MM.1S (cell line): Measurements from ENCODE around the gene PRMT9.

Experiments
- DNase-seq: peaks from one replicate; pipeline ENCODE4 v3.0.0-alpha.2; 2015
- H2AFZ ChIP-seq: fragments of 300-600 bp; sonication (generic); 2 replicates; pipeline ENCODE4 v1.6.0; 2016; ENCODE audit warnings: antibody characterized with exemption, low read length
- H3F3A ChIP-seq: fragments of 300-600 bp; sonication (generic); 2 replicates; pipeline ENCODE4 v1.6.1; 2016; ENCODE audit warnings: mild to moderate bottlenecking, antibody characterized with exemption, low read length, moderate library complexity, mixed read lengths; ENCODE audit not compliant: insufficient read depth
- H3K27ac ChIP-seq: fragments of 300-600 bp; sonication (generic); 2 replicates; pipeline ENCODE4 v1.5.1; 2016; ENCODE audit warnings: mild to moderate bottlenecking, low read length
- H3K27me3 ChIP-seq: fragments of 300-600 bp; sonication (generic); replicated peaks from 2 replicates; pipeline ENCODE4 v1.6.0; 2016; ENCODE audit warnings: low read length; ENCODE audit not compliant: insufficient read depth
- H3K36me3 ChIP-seq: fragments of 300-600 bp; sonication (generic); replicated peaks from 2 replicates; pipeline ENCODE4 v1.6.1; 2016; ENCODE audit warnings: mild to moderate bottlenecking, low read length, mixed read lengths; ENCODE audit not compliant: insufficient read depth
- H3K4me1 ChIP-seq: fragments of 300-600 bp; sonication (generic); 2 replicates; pipeline ENCODE4 v1.6.1; 2016; ENCODE audit warnings: low read length, mixed read lengths
- H3K4me2 ChIP-seq: fragments of 300-600 bp; sonication (generic); 2 replicates; pipeline ENCODE4 v1.6.0; 2016; ENCODE audit warnings: low read depth, low read length
- H3K4me3 ChIP-seq: fragments of 300-600 bp; sonication (generic); 2 replicates; pipeline ENCODE4 v1.5.1; 2016; ENCODE audit warnings: low read length, mixed read lengths
- H3K79me2 ChIP-seq: fragments of 300-600 bp; sonication (generic); 2 replicates; pipeline ENCODE4 v1.6.1; 2016; ENCODE audit warnings: mixed run types, low read length, mixed read lengths
- H3K9ac ChIP-seq: fragments of 300-600 bp; sonication (generic); 2 replicates; pipeline ENCODE4 v1.6.1; 2016; ENCODE audit warnings: low read length, mixed read lengths
- H3K9me2 ChIP-seq: fragments of 300-600 bp; sonication (generic); replicated peaks from 2 replicates; pipeline ENCODE4 v1.6.1; 2016; ENCODE audit warnings: mild to moderate bottlenecking, low read length, mixed read lengths; ENCODE audit not compliant: insufficient read depth
- H3K9me3 ChIP-seq: fragments of 300-600 bp; sonication (generic); replicated peaks from 2 replicates; pipeline ENCODE4 v1.6.1; 2016; ENCODE audit warnings: mild to moderate bottlenecking, low read length, mixed read lengths; ENCODE audit not compliant: insufficient read depth
- H4K20me1 ChIP-seq: fragments of 300-600 bp; sonication (generic); 2 replicates; pipeline ENCODE4 v1.6.1; 2016; ENCODE audit warnings: mild to moderate bottlenecking, low read length, moderate library complexity, mixed read lengths; ENCODE audit not compliant: insufficient read depth
- CTCF ChIP-seq: fragments of 300-600 bp; sonication (generic); IDR thresholded peaks from 2 replicates; pipeline ENCODE4 v1.5.1; 2016; ENCODE audit warnings: antibody characterized with exemption, low read length, mixed read lengths
- EZH2 ChIP-seq: fragments of 300-600 bp; sonication (generic); optimal IDR thresholded peaks from 2 replicates; pipeline ENCODE3; 2017; ENCODE audit warnings: low read depth, mild to moderate bottlenecking, antibody characterized with exemption, low read length, mixed read lengths
- EZH2phosphoT487 ChIP-seq: fragments of 300-600 bp; sonication (generic); IDR thresholded peaks from 2 replicates; pipeline ENCODE4 v1.6.1; 2018; ENCODE audit warnings: antibody characterized with exemption, low read length

Gene PRMT9

DNA sequence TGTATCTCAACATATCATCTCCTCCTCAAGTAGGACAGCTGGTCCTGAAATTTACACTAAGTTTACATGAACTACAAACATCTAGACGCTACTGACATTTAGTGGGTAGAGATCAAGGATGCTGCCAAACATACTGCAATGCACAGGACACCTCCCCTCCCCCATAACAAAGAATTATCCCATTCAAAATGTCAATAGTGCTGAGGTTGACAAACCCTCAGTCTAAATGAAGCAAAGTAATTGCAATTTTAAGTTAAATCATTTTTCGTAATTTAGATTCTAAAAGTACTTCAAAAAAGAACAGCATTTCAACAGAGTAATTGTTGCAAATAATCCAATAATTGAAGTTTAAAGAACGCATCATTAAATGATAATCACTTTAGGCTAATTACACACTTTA lies 1.2 kb downstream of the PRMT9 start:
- peak overlapping the region; percentile 76; the same call in 1 of the 2 replicates for H3K9ac ChIP-seq
- no peak for DNase-seq
- TF ChIP-seq EZH2 (no peak), CTCF (no peak), EZH2phosphoT487 (no peak)
- H3F3A ChIP-seq: peaks cover 6% of the 10 kb centered on the region; the same call in 1 of the 2 replicates
- H3K9me3 ChIP-seq: no peaks in the 10 kb centered on the region
- H3K4me2 ChIP-seq: peak overlapping the region; percentile 82
- H3K27ac ChIP-seq: no peak overlapping the region
- H3K9me2 ChIP-seq: no peaks in the 10 kb centered on the region
- no peaks in the 10 kb centered on the region for H3K36me3 ChIP-seq
- H3K4me3 ChIP-seq: peak overlapping the region; percentile 79
- peaks cover 10% of the 10 kb centered on the region; the same call in 1 of the 2 replicates for H3K4me1 ChIP-seq
- H2AFZ ChIP-seq: no peak overlapping the region
- no peaks in the 10 kb centered on the region for H3K27me3 ChIP-seq
- H4K20me1 ChIP-seq: no peaks in the 10 kb centered on the region
- peaks cover 16% of the 10 kb centered on the region for H3K79me2 ChIP-seq

DNA sequence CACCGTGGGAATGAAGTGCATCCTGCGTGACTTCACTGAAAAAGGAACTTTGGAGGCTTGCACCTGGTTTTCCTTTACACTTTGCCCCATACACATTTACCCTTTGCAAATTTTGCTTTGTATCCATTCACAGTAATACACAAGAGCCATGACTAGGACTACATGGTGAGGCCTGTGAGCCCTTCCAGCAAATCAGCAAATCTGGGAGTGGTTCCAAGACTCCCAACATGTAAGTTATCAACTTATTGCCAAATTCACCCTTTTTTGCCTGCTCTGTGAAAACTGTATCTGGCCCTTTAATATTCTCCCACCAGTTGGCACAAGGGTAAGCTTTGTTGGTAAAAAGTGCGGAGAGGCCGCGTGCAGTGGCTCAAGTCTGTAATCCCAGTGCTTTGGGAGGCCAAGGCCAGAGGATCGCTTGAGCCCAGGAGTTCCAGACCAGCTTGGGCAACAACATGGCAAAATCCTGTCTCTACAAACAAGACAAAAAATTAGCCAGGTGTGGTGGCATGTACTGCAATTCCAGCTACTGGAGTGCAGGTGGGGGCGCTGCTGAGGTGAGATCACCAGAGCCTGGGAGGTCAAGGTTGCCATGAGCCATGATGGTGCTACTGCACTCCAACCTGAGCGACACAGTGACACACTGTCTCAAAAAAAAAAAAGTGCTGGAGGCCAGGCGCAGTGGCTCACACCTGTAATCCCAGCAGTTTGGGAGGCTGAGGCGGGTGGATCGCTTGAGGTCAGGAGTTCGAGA lies 5.0 kb downstream of the PRMT9 start:
- Histone ChIP-seq H3K27me3 (no peaks in the 10 kb centered on the region), H3K4me2 (no peak overlapping the region), H2AFZ (no peak overlapping the region), H3K9me2 (no peaks in the 10 kb centered on the region), H3K79me2 (peaks cover 16% of the 10 kb centered on the region), H3F3A (peaks cover 6% of the 10 kb centered on the region; the same call in 1 of the 2 replicates), H3K27ac (no peak overlapping the region), H3K9me3 (no peaks in the 10 kb centered on the region), H3K9ac (no peak overlapping the region), H3K4me1 (0 out of 2 replicates have a peak, but pooled peaks cover 5% of the 10 kb centered on the region), H3K36me3 (no peaks in the 10 kb centered on the region), H3K4me3 (no peak overlapping the region), H4K20me1 (no peaks in the 10 kb centered on the region)
- TF ChIP-seq EZH2phosphoT487: no peak
- peak; percentile 29; the same call in 1 of the 2 replicates for TF ChIP-seq CTCF
- no peak for TF ChIP-seq EZH2
- DNase-seq: peak; percentile 31

DNA sequence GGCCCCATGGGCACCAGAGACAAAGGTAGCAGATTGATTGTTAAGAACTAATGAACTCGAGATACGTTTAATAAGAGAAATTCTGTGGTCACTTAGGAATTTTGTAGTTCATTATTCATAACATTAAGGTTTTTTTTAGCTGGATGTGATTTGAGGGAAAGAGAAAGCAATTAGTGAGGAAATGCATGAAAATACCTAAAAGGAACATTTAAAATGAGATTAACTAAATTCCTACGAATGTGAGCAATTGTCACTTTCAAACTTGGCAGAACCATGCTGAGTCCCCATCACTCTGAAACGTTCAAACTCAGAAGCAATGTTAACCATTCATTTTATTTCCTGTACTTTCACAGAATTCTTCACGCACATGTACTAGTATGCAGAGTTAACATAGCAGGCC lies 5.9 kb downstream of the PRMT9 start:
- Histone ChIP-seq H3K4me2 (no peak overlapping the region), H3K4me1 (0 out of 2 replicates have a peak, but pooled peaks cover 5% of the 10 kb centered on the region), H3K9me3 (no peaks in the 10 kb centered on the region), H3K79me2 (peaks cover 11% of the 10 kb centered on the region), H3K27me3 (no peaks in the 10 kb centered on the region), H3K27ac (no peak overlapping the region), H4K20me1 (no peaks in the 10 kb centered on the region), H3K4me3 (no peak overlapping the region), H3K36me3 (no peaks in the 10 kb centered on the region), H3K9me2 (no peaks in the 10 kb centered on the region), H3K9ac (no peak overlapping the region), H3F3A (no peaks in the 10 kb centered on the region), H2AFZ (no peak overlapping the region)
- DNase-seq: no peak
- TF ChIP-seq EZH2: no peak

GRCh38 chr4:147674496-147674895 lies 9.5 kb downstream of the PRMT9 start:
- Histone ChIP-seq H3K4me3 (no peak overlapping the region), H3F3A (no peaks in the 10 kb centered on the region), H3K9ac (no peak overlapping the region), H3K79me2 (no peaks in the 10 kb centered on the region), H2AFZ (no peak overlapping the region), H3K27me3 (no peaks in the 10 kb centered on the region), H3K36me3 (no peaks in the 10 kb centered on the region), H3K4me1 (no peaks in the 10 kb centered on the region), H3K27ac (no peak overlapping the region), H3K9me2 (no peaks in the 10 kb centered on the region), H4K20me1 (no peaks in the 10 kb centered on the region), H3K9me3 (no peaks in the 10 kb centered on the region), H3K4me2 (no peak overlapping the region)
- DNase-seq: no peak
- TF ChIP-seq CTCF: no peak
- TF ChIP-seq EZH2phosphoT487: no peak
- TF ChIP-seq EZH2: no peak
